ENCODE measurements around the gene SPTB. TPM values are rescaled to one million over a fixed set of nuclear protein-coding genes. Genes with fewer than 3 reads are reported as not detected.

Gene SPTB
- total and polyA plus RNA-seq, 10 donors: 0.06 to 20.9 (median 3.9) TPM

DNA sequence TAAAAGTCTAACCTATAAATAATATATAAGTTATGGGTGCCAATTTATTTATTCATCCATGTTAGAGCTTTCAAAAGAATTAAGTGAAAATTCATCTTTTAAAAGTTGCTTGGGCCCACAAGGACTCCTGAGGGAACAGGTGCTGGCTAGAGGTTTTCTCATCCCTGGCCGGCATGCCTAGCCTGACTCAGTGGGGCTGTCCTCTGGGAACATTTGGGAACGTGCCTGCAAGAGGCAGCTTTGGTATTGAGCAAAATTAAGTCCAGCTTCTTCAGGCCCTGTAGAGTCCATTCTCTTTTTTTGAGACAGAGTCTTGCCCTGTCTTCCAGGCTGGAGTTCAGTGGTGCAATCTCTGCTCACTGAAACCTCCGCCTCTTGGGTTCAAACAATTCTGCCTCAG is 44.7 kb downstream of the SPTB start:
- Histone ChIP-seq H3K36me3 (no peaks in the 10 kb centered on the region), H3K27me3 (replicated peaks in 1 of 7) (peaks cover 0 to 8% (median 0%) of the 10 kb centered on the region in 7 donors), H3K4me3 (no peak overlapping the region), H3K27ac (no peak overlapping the region), H3K9me3 (peaks cover 0 to 7% (median 0%) of the 10 kb centered on the region in 8 donors), H3K4me1 (no peaks in the 10 kb centered on the region)
- no peak for DNase-seq
- TF ChIP-seq POLR2A (IDR thresholded peaks at IDR 0.05): no peak
- TF ChIP-seq CTCF (IDR thresholded peaks at IDR 0.05 in 8 of 11, conservative IDR thresholded peaks at IDR 0.05 in 3 of 11): no peak
- TF ChIP-seq POLR2AphosphoS5 (IDR thresholded peaks at IDR 0.05): no peak
- 72 to 85% (median 79%) methylated on average over 3 of the region's 3 CpGs for WGBS, 5 donors
- intact Hi-C loops (cut with DNase I; ENCODE audit: low total_unique reads): no loop called here

GRCh38 chr14:64831419-64831818 is 48.3 kb downstream of the SPTB start:
- TF ChIP-seq POLR2A (IDR thresholded peaks at IDR 0.05) (no peak), CTCF (IDR thresholded peaks at IDR 0.05 in 8 of 11, conservative IDR thresholded peaks at IDR 0.05 in 3 of 11) (no peak), POLR2AphosphoS5 (IDR thresholded peaks at IDR 0.05) (no peak)
- no peak overlapping the region for H3K27ac ChIP-seq
- 79 to 91% (median 81%) methylated on average over 5 of the region's 5 CpGs for WGBS, 5 donors
- intact Hi-C loops (cut with DNase I; ENCODE audit: low total_unique reads): no loop called here
- DNase-seq: no peak
- H3K27me3 ChIP-seq (replicated peaks in 1 of 7): no peaks in the 10 kb centered on the region
- no peak overlapping the region for H3K4me3 ChIP-seq
- H3K4me1 ChIP-seq: peaks cover 0 to 9% (median 1%) of the 10 kb centered on the region in 6 donors
- H3K36me3 ChIP-seq: no peaks in the 10 kb centered on the region
- no peaks in the 10 kb centered on the region for H3K9me3 ChIP-seq

- intact Hi-C loops (cut with DNase I; ENCODE audit: low total_unique reads): no loop called here
- Histone ChIP-seq H3K36me3 (no peaks in the 10 kb centered on the region), H3K4me1 (peaks cover 0 to 14% (median 3%) of the 10 kb centered on the region in 6 donors), H3K9me3 (no peaks in the 10 kb centered on the region), H3K27me3 (replicated peaks in 1 of 7) (no peaks in the 10 kb centered on the region), H3K27ac (no peak overlapping the region), H3K4me3 (no peak overlapping the region)
- no peak for DNase-seq
- no peak for TF ChIP-seq POLR2AphosphoS5 (IDR thresholded peaks at IDR 0.05)
- 83 to 96% (median 89%) methylated on average over 1 of the region's 1 CpG for WGBS, 5 donors
Observed at GRCh38 chr14:64830961-64831360, 48.7 kb downstream of the SPTB start.

- H3K9me3 ChIP-seq: no peaks in the 10 kb centered on the region
- 71 to 92% (median 85%) methylated on average over 3 of the region's 3 CpGs for WGBS, 5 donors
- H3K4me3 ChIP-seq: no peak overlapping the region
- H3K27me3 ChIP-seq (replicated peaks in 1 of 7): peaks cover 0 to 7% (median 5%) of the 10 kb centered on the region in 7 donors
- no peak for DNase-seq
- intact Hi-C loops (cut with DNase I; ENCODE audit: low total_unique reads): no loop called here
- TF ChIP-seq CTCF (IDR thresholded peaks at IDR 0.05 in 8 of 11, conservative IDR thresholded peaks at IDR 0.05 in 3 of 11) (no peak), POLR2AphosphoS5 (IDR thresholded peaks at IDR 0.05) (no peak), POLR2A (IDR thresholded peaks at IDR 0.05) (no peak)
- H3K36me3 ChIP-seq: no peaks in the 10 kb centered on the region
- peaks cover 0 to 23% (median 9%) of the 10 kb centered on the region in 6 donors for H3K4me1 ChIP-seq
- H3K27ac ChIP-seq: no peak overlapping the region
Observed at GRCh38 chr14:64828071-64828470, 51.6 kb downstream of the SPTB start.

DNA sequence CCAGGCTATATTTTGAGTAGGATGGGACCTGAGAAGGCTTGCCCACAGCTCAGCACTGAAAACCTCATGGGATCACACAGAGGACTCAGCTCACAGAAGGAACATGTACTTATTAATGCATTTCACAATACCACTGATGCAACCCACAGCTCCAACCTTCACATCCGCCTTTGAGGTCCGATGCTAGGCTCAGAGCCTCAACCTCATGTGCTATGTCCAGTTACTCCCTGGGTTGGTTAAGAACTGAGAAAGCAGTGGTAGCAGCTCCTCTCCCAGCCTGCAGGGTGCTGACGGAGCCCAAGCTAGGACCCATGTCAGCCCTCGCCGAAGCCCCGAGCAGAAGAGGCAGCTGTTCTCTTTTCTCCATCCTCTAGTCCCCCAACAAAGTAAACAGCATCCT is 52.9 kb downstream of the SPTB start:
- intact Hi-C loops (cut with DNase I; ENCODE audit: low total_unique reads): no loop called here
- DNase-seq: no peak

More for the DNA sequence above, 52.9 kb downstream of the SPTB start:
- Histone ChIP-seq H3K4me3 (no peak overlapping the region), H3K27me3 (replicated peaks in 1 of 7) (peaks cover 0 to 12% (median 7%) of the 10 kb centered on the region in 7 donors), H3K4me1 (peaks cover 0 to 25% (median 10%) of the 10 kb centered on the region in 6 donors), H3K27ac (peak overlapping the region in 1 of 8 donors; percentile 64), H3K9me3 (no peaks in the 10 kb centered on the region), H3K36me3 (no peaks in the 10 kb centered on the region)
- 66 to 91% (median 78%) methylated on average over 6 of the region's 6 CpGs for WGBS, 5 donors
- peak in 1 of 3 donors; percentile 40 for TF ChIP-seq POLR2AphosphoS5 (IDR thresholded peaks at IDR 0.05)
- no peak for TF ChIP-seq POLR2A (IDR thresholded peaks at IDR 0.05)
- TF ChIP-seq CTCF (IDR thresholded peaks at IDR 0.05 in 8 of 11, conservative IDR thresholded peaks at IDR 0.05 in 3 of 11): no peak
